CD4-positive, alpha-beta T cell treated with Interleukin-4 for 4 hours (primary cell): ENCODE measurements around the gene IQGAP2.
"Not testable (repeated sequence)": the region's sequence is repeated elsewhere in the genome, so short reads cannot be mapped to it uniquely, and the experiment has no call there.

Experiments used
- DNase-seq: peaks from one replicate; pipeline ENCODE4 v3.0.0-alpha.2; 2020

The IQGAP2 gene

DNA sequence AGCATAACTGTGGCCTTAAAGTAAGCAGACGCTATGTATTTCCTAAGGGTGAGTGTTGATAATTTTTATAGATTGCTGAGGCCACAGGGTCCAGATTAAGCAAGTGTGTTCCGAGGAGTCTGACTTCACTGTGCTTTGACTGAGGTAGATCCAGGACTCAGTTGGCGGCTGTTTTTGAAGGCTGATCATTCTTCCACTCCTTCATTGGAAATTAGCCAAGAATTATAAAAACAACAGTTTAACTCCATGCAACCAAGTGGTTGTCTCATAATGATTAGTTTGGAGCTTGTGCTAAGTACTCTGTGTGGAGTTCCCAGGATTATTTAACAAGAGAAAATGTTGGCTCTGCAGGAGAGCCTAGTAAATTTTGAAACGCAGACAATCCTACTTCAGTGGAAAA lies 19.1 kb downstream of the IQGAP2 start:
- DNase-seq = no peak

DNA sequence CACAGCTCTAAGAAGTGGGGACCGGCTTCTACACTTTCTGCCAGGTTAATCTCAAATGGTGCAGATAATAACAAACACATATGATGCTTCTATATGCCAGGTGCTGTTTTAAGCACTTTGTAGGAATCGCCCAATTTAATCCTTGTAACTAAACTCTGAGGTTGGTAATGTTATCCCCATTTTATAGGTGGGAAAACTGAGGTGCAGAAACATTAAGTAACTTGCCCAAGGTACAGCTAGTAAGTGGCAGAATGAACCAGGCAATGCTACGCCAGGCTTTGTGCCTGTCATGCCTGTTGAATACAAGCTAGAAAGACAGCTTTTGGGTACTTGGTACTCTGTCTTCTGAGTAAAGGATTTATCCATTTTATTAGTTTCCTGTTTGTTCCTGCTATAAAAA lies 19.7 kb downstream of the IQGAP2 start:
- no peak for DNase-seq

DNA sequence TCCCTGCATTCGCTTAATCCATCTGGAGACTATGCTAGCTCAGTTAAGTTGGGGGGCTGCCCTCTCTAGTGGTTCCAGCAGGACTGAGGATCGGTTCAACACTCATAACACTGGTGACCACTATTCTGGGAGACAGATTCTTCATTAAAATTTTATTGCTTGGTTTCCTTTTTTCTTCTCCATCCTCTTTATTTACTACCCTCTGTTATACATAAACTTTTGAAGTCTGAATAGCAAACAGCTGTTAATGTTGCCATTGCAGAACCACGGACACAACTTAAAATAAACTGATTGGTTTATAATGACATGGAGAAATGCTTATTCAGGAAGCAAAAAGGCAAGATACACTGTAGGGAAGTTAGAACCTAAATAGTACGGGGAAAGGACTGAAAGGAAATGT lies 22.1 kb downstream of the IQGAP2 start:
- DNase-seq = no peak

GRCh38 chr5:76425928-76426804 lies 23.1 kb downstream of the IQGAP2 start:
- DNase-seq = no peak

DNA sequence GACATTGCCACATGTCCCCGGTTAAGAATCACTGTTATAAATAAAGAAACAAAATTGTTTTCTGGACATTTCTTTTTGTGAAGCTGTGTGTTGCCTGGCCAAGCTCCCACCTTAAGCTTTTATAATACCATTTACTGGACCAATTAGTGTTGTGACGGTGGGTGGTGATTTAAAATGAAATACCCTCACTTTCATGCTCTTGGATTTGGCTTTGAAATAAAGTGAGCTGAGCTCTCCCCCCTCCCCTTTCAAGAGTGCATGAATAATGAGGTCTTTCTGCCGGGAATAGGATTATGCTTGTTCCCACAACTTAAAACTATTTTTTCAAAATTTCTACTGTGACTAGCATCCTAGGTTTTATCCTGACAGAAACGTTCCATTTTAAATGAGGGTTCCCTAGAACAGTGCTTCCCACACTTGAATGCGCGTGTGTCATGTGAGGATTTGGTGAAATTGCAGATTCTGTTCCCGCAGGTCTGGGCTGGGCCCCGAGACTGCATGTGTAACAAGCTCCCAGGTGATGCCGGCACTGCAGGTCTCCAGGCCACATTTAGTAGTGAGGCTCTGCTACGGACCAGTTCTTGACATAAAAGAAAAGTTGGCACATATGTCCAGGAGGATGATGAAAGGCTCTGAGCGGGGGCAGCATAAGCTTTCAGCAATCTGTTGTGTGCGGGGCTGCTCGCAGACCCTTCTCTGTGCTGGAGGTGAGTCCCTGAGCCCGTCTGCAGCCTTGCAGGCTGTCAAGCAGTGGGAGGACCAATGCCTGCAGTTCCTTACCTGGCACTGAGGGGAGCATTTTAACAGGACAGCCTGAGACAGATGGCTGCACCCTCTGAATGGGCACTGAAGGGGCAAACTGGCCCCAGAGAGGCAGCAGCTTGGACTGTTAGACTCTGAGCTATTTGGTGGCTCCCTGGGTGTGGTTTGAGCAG lies 24.4 kb downstream of the IQGAP2 start:
- DNase-seq = no peak

DNA sequence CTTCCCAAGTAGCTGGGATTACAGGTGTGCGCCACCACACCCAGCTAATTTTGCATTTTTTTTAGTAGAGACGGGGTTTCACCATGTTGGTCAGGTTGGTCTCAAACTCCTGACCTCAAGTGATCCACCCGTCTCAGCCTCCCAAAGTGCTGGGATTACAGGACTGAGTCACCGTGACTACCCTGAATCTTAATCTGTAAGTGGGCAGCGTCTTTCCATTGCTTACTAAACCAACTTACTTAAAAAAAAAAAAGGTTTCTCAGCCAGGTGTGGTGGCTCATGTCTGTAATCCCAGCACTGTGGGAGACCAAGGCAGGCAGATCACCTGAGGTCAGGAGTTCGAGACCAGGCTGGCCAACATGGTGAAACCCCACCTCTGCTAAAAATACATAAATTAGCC lies 25.5 kb downstream of the IQGAP2 start:
- DNase-seq = not testable (repeated sequence)

- DNase-seq = no peak
Observed at GRCh38 chr5:76433261-76433660, 30.2 kb downstream of the IQGAP2 start.

- not testable (repeated sequence) for DNase-seq
Observed at GRCh38 chr5:76437507-76437906, 34.4 kb downstream of the IQGAP2 start.

- no peak for DNase-seq
Observed at GRCh38 chr5:76438025-76438424, 34.9 kb downstream of the IQGAP2 start.

DNA sequence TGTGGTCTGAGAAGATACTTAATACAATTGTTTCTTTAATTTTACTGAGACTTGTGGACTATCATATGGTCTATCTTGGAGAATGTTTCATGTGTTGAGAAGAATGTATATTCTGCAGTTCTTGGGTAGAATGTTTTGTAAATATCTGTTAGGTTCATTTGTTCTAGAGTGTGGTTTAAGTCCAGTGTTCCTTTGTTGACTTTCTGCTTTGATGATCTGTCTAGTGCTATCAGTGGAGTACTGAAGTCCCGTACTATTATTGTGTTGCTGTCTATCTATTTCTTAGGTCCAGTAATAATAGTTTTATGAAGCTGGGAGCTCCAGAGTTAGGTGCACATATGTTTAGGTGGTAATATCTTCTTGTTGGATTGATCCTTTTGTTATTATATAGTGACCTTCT lies 36.1 kb downstream of the IQGAP2 start:
- no peak for DNase-seq

DNA sequence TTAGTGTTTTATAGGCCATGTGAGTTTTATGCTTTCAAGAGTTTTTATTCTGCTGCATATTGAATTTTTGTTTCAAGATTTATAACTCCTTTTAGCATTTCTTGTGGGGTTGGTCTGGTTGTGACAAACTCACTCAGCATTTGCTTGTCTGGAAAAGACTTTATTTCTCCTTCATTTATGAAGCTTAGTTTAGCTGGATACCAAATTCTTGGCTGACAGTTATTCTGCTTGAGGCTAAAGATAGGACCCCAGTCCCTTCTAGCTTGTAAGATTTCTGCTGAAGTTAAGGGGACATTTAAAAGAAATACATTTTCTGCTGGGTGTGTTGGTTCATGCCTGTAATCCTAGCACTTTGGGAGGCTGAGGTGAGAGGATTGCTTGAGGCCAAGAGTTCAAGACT lies 36.8 kb downstream of the IQGAP2 start:
- DNase-seq = no peak

DNA sequence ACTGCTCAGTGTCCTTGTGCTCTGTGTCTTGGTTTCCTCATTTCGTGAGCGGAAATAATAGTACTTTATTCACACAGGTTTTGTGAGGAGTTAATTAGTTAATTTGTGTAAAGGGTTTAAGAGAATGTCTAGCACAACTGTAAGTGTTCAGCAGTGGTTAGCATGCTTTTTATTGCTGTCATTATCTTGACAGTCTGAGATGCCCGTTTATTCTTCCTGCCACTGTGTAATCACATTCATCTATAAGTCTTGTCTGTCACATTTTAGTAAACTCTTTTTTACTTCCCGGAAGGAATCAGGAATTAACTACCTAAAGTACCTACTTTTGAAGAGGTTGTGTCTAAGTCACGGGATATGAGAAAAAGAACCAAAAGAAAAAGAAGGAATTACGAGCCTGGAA lies 38.0 kb downstream of the IQGAP2 start:
- DNase-seq = no peak

DNA sequence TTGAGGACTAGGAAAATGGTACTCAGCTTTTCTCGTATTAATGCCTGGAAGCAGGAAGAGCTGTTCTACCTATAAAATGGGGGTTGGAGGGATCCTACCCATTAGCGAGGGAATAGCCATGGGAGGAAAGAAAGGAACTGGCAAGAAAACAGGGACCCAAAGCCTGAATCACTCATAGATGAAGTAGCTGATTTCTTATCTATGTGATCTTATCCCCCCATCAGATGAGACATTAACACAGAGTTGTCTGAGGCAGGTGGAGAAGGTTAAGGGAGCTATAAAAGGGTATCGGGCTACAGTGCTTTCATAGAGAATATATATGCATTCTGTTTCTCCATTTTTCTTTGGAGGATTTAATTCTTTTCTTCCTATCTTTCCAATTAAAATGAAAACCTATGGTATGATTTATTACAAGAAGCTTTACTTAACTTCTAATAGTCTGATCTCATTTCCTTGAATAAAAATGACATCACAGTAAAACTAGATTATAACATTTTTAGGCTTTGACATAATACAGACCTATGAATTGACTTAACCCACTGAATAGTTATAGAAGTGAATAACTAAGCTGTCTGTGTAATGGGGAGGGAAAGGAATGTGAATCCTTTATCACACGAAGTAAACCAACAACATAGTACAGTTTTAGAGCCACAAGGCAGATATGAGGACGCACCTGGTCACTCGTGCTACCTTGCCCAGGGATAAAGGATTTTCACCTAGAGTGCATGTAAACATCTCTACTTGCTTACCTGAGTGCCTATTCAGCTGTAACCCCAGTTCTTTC lies 39.0 kb downstream of the IQGAP2 start:
- DNase-seq = no peak

DNA sequence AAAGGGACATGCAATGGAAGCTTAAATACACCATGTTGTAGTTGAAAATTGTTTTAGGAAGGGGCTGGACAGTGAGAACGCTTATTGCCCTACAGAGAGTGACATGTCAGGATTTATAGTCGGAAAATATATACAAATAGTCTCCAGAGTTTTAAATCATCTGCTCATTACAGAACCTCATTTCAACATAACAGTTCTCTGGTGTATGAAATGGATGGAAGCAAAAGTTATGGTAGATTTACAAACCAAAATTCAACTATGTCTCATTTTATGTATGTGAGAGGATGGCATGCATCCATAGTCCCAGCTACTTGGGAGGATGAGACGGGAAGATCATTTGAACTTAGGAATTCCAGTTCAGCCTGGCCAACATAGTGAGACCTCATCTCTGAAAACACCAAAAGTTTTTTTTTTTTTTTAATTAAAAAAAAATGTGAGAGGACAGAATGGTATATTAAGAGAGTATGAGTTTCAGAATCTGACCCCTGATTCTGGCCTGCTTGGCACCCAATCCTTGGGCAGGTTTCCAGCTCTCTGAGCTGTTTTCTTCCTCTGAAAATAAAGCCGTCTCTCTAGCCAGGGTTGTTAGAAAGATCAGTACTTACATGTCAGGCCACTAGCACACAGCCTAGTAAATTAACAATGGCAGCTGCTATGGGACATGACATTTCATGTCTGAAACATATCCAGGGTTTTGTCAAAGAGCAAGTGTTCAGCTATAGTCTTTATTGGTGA lies 40.1 kb downstream of the IQGAP2 start:
- DNase-seq = no peak

DNA sequence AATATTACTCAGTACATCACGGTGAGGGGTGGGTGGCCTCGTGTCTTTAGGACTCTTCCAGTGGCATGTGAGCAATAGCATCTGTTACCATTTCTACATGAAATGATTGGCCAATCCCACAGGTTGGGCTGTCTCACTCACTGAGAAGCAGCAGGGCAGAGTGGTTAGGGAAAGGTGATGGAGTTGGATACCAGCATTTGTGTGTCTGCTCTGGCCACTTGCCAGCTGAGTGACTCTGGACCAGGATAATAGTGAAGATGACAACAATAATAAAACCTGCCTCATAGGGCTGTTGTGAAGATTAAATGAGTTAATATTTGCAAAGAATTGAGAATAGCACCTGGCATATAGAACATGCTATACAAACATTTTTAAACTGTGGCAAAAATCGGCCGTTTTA lies 42.0 kb downstream of the IQGAP2 start:
- no peak for DNase-seq

- no peak for DNase-seq
Observed at GRCh38 chr5:76445830-76446229, 42.7 kb downstream of the IQGAP2 start.

DNA sequence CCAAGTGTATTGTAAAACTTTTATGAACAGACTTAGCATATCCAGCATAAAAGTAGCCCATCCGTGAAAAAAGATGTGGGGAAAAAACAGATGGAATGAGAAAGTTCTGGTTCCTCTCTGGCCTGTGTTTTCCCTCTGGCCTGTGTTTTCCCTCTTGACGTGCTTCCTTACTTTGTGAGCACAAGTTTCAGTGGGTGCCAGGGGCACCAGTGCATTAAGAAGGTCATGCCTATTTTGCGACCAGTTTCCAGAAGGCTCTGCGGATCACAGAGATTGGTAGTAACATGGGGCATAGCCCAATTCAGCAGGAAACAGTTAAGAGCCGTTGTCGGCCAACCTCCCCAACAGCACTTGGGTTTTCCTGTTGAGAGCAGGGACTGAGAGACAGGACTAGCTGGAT lies 43.7 kb downstream of the IQGAP2 start:
- no peak for DNase-seq

DNA sequence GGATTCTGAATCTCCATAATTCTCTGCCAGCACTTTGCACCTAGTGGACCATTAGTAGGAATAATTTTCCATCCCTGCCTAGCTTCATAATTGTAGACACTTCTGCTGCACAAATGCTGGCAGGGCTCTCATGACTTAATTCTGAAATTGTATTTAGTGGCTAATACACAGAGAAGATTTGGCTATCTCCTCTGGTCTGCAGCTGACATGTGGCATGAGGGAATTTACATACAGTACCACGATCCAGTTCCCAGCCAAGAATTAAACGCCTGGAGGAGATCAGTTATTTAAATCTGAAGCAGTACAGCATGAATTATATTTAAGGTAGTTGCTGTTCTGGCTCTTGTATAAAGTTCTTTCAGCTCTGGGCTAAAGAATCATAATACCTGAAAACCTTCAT lies 46.5 kb downstream of the IQGAP2 start:
- DNase-seq = no peak

DNA sequence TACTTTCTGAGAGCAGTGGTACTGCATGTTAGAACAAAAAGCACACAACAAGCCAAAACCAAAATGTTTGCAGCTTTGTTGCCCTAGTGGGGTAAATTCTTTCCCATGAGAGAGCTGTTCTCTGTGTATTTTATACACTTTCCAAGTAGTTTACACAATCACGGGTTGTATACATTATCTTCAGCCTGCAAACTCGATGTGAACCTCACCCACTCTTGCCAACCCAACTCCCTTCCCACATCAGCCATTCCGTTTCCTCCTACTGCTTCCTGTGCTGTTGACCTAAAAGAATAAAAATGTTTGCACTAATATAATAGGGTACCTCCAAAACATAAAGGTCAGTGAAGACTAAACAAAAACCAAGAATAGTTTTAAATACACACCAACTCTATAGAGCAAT lies 47.0 kb downstream of the IQGAP2 start:
- no peak for DNase-seq

- DNase-seq = no peak
Observed at GRCh38 chr5:76451031-76451701, 48.1 kb downstream of the IQGAP2 start.

GRCh38 chr5:76455531-76456133 lies 52.5 kb downstream of the IQGAP2 start:
- DNase-seq = no peak
